Spleen (tissue), 11 donors: Measurements from ENCODE around the gene PRKAG1. TPM values are rescaled to one million over a fixed set of nuclear protein-coding genes. Genes with fewer than 3 reads are reported as not detected.

Experiments
- DNase-seq: peaks from one replicate; pipeline ENCODE4 v3.0.0-alpha.2; 2020
- H3K27ac ChIP-seq, 8 donors: fragments of 200-600 bp; sonication (generic) in 7 of 8; 1 replicate in 4 of 8; 2 replicates in 4 of 8; pipeline versions ENCODE4 v1.5.0 to v1.8.0; 2016 to 2021; ENCODE audit warnings: inconsistent platforms in 4 of 8, mild to moderate bottlenecking in 4 of 8, moderate library complexity in 1 of 8
- H3K27me3 ChIP-seq, 7 donors: fragments of 200-600 bp; sonication (generic) in 6 of 7; replicated peaks in 1 of 7; 1 replicate in 4 of 7; 2 replicates in 3 of 7; pipeline versions ENCODE4 v1.5.0 to v1.8.0; 2016 to 2021; ENCODE audit warnings: inconsistent platforms in 3 of 7, mild to moderate bottlenecking in 1 of 7
- H3K36me3 ChIP-seq, 6 donors: fragments of 200-600 bp; sonication (generic) in 5 of 6; 1 replicate in 4 of 6; 2 replicates in 2 of 6; pipeline versions ENCODE4 v1.5.0 to v1.8.0; 2016 to 2021; ENCODE audit warnings: inconsistent platforms in 2 of 6
- H3K4me1 ChIP-seq, 6 donors: fragments of 200-600 bp; sonication (generic) in 5 of 6; 1 replicate in 3 of 6; 2 replicates in 3 of 6; pipeline versions ENCODE4 v1.5.0 to v1.8.0; 2016 to 2021; ENCODE audit warnings: inconsistent platforms in 3 of 6
- H3K4me3 ChIP-seq, 8 donors: fragments of 200-600 bp; sonication (generic) in 7 of 8; 1 replicate in 4 of 8; 2 replicates in 4 of 8; pipeline versions ENCODE4 v1.5.0 to v1.8.0; 2016 to 2021; ENCODE audit warnings: inconsistent platforms in 4 of 8, mild to moderate bottlenecking in 4 of 8, moderate library complexity in 2 of 8
- H3K9me3 ChIP-seq, 8 donors: fragments of 200-600 bp; sonication (generic) in 7 of 8; 1 replicate in 4 of 8; 2 replicates in 4 of 8; pipeline versions ENCODE4 v1.5.0 to v1.8.0; 2016 to 2021; ENCODE audit warnings: inconsistent platforms in 4 of 8
- CTCF ChIP-seq, 11 experiments: fragments of 200-600 bp in 7 of 11; fragments of 450-650 bp in 4 of 11; sonication (generic) in 4 of 11; IDR thresholded peaks in 8 of 11; conservative IDR thresholded peaks in 3 of 11; 1 replicate in 7 of 11; 2 replicates in 4 of 11; pipeline versions ENCODE4 v1.4.0 to v1.8.0; 2016 to 2021; ENCODE audit warnings: antibody characterized with exemption in 11 of 11, inconsistent platforms in 4 of 11, mild to moderate bottlenecking in 1 of 11
- POLR2A ChIP-seq, 3 donors: fragments of 450-650 bp; IDR thresholded peaks; one replicate each; pipeline ENCODE4 v1.5.1; 2017; ENCODE audit warnings: antibody characterized with exemption in 3 of 3, mild to moderate bottlenecking in 1 of 3
- POLR2AphosphoS5 ChIP-seq, 3 donors: sonication (generic); formaldehyde crosslinking; IDR thresholded peaks; one replicate each; pipeline ENCODE4 v1.5.1; 2017; ENCODE audit warnings: antibody characterized with exemption in 3 of 3
- WGBS, 5 donors: extraction: QIAGEN DNeasy Blood & Tissue Kit in 3 of 5; methylation state at CpG; one replicate each; pipeline versions ENCODE4 v1.1.5 to v1.1.7; 2013 to 2018; 5-methylcytosine and 5-hydroxymethylcytosine counted together
- intact Hi-C: fragments of 100-400 bp; cut with DNase I; formaldehyde crosslinking; loops from one replicate; pipeline ENCODE4 v1.15.0; 2023; ENCODE audit warnings: low total_unique reads
- polyA plus RNA-seq, 3 donors: library from polyadenylated mRNA; stranded (reverse); fragments of 200-250 nt; gene quantifications; one replicate each; pipeline ENCODE4 v1.2.1, GENCODE V29; 2013
- total RNA-seq, 7 donors: library from RNA; depleted of rRNA in 3 of 7; stranded (reverse); fragments of >200 nt in 3 of 7; fragmentation: NEBNext Ultra II Directional in 4 of 7; extraction: Animal tissue kit (Norgen Biotek cat#: 25700) in 4 of 7; gene quantifications; one replicate each; pipeline versions ENCODE4 v1.1.0 to v1.2.1, GENCODE V29; 2016 to 2021
- donor health status: healthy with polysubstance abuse.
- donor health status: DM: no; HTN: no; CAD: no; lungs with moderate emphysema.
- donor health status: DM: no; HTN: no; CAD: no.
- donor health status: Bipolar disorder and iron deficiency.
- donor health status: healthy.
- donor health status: DM: no; HTN: no; CAD: no.
- donor health status: DM: yes; HTN: yes; CAD: no.

Gene PRKAG1
- total and polyA plus RNA-seq, 10 donors: 34.1 to 47.2 (median 43.1) TPM

- TF ChIP-seq POLR2AphosphoS5 (IDR thresholded peaks at IDR 0.05): no peak
- TF ChIP-seq POLR2A (IDR thresholded peaks at IDR 0.05): no peak
- no peak for TF ChIP-seq CTCF (IDR thresholded peaks at IDR 0.05 in 8 of 11, conservative IDR thresholded peaks at IDR 0.05 in 3 of 11)
- no peak overlapping the region for H3K27ac ChIP-seq
- peaks cover 0 to 22% (median 14%) of the 10 kb centered on the region in 6 donors for H3K4me1 ChIP-seq
- 84 to 98% (median 94%) methylated on average over 2 of the region's 2 CpGs for WGBS, 5 donors
- intact Hi-C loops: no loop called here
- peaks cover 0 to 88% (median 81%) of the 10 kb centered on the region in 6 donors for H3K36me3 ChIP-seq
- no peak for DNase-seq
- H3K4me3 ChIP-seq: no peak overlapping the region
- H3K9me3 ChIP-seq: no peaks in the 10 kb centered on the region
- H3K27me3 ChIP-seq: no peaks in the 10 kb centered on the region
Observed at GRCh38 chr12:49023812-49024211, 5.2 kb upstream of the PRKAG1 start.

GRCh38 chr12:49022558-49023178, 4.1 kb upstream of the PRKAG1 start:
- no peak overlapping the region for H3K4me3 ChIP-seq
- intact Hi-C loops: no loop called here
- H3K27ac ChIP-seq: no peak overlapping the region
- H3K36me3 ChIP-seq: peaks cover 0 to 77% (median 70%) of the 10 kb centered on the region in 6 donors
- 87 to 97% (median 94%) methylated on average over 14 to 15 of the region's 15 CpGs for WGBS, 5 donors
- H3K9me3 ChIP-seq: no peaks in the 10 kb centered on the region
- H3K4me1 ChIP-seq: peaks cover 3 to 27% (median 18%) of the 10 kb centered on the region in 6 donors
- H3K27me3 ChIP-seq: no peaks in the 10 kb centered on the region
- TF ChIP-seq POLR2AphosphoS5 (IDR thresholded peaks at IDR 0.05): peak in 1 of 3 donors; percentile 23
- TF ChIP-seq POLR2A (IDR thresholded peaks at IDR 0.05): no peak
- TF ChIP-seq CTCF (IDR thresholded peaks at IDR 0.05 in 8 of 11, conservative IDR thresholded peaks at IDR 0.05 in 3 of 11): no peak
- no peak for DNase-seq

GRCh38 chr12:49021292-49021915, 2.8 kb upstream of the PRKAG1 start:
- no peak for DNase-seq
- TF ChIP-seq POLR2AphosphoS5 (IDR thresholded peaks at IDR 0.05) (peak in 1 of 3 donors; percentile 12), CTCF (IDR thresholded peaks at IDR 0.05 in 8 of 11, conservative IDR thresholded peaks at IDR 0.05 in 3 of 11) (no peak)
- 79 to 93% (median 85%) methylated on average over 10 to 11 of the region's 11 CpGs for WGBS, 5 donors
- Histone ChIP-seq H3K9me3 (no peaks in the 10 kb centered on the region), H3K27ac (peak overlapping the region in 3 of 8 donors; percentile 6 to 98 (median 95)), H3K27me3 (no peaks in the 10 kb centered on the region), H3K4me1 (peaks cover 7 to 40% (median 29%) of the 10 kb centered on the region in 6 donors), H3K36me3 (peaks cover 0 to 64% (median 57%) of the 10 kb centered on the region in 6 donors), H3K4me3 (no peak overlapping the region)
- intact Hi-C loops: no loop called here

GRCh38 chr12:49020441-49020840, 1.9 kb upstream of the PRKAG1 start:
- no peak for TF ChIP-seq POLR2A (IDR thresholded peaks at IDR 0.05)
- no peak for TF ChIP-seq POLR2AphosphoS5 (IDR thresholded peaks at IDR 0.05)
- TF ChIP-seq CTCF (IDR thresholded peaks at IDR 0.05 in 8 of 11, conservative IDR thresholded peaks at IDR 0.05 in 3 of 11): no peak
- H3K4me1 ChIP-seq: peaks cover 7 to 50% (median 30%) of the 10 kb centered on the region in 6 donors
- H3K27ac ChIP-seq: peak overlapping the region in 5 of 8 donors; percentile 95 to 98 (median 97)
- 75 to 84% (median 80%) methylated on average over 6 of the region's 6 CpGs for WGBS, 5 donors
- intact Hi-C loops: no loop called here
- H3K9me3 ChIP-seq: no peaks in the 10 kb centered on the region
- H3K36me3 ChIP-seq: peaks cover 0 to 55% (median 47%) of the 10 kb centered on the region in 6 donors
- H3K27me3 ChIP-seq: no peaks in the 10 kb centered on the region
- DNase-seq: no peak
- H3K4me3 ChIP-seq: no peak overlapping the region
